ENCODE data around the gene TRIM5.
"Not testable (repeated sequence)": the region's sequence is repeated elsewhere in the genome, so short reads cannot be mapped to it uniquely, and the experiment has no call there.

The TRIM5 gene

DNA sequence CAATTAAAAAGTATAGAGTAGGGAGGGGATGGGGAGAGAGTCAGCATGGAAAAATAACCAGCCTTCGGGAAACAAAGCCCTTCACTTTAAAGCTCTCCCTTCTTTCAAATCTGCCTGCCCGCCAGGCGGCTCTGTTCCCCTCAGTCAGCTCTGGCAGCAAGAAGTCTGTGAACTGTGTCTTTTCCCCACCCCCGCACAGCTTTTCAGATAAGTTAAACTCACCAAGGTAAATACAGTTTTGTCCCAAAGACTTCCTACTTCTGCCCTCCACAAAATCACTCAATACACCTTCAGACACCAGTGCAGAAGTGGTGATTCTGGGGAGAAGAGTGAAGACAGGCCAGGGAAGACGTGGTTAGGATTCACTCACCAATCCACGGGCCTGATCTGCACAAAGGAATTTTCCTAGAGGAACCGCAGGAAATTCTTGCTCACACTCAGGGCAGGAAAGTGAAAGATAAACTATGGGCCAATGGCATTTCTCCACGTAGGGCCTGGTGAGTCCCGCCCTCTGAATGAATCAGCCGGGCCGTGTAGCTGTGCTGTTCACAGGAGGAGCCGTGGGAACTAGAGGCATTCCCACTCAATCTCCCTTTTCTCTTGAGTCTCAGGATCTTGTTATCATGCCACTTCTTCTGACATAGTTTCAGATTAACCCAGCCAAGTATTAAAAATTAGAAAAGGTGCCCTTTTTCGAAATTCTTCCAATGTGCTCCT lies at the start of gene TRIM5:
TSS of gene TRIM5 (minus strand) at position 429 of the 717 bp plus-strand sequence. CDS start 4,897 bp downstream, outside the sequence.
- peak; percentile 93 for DNase-seq

- no peak for DNase-seq
Measured at GRCh38 chr11:5727691-5728090, 42.8 kb upstream of the TRIM5 start.

GRCh38 chr11:5726351-5726750 lies 41.5 kb upstream of the TRIM5 start:
- no peak for DNase-seq

DNA sequence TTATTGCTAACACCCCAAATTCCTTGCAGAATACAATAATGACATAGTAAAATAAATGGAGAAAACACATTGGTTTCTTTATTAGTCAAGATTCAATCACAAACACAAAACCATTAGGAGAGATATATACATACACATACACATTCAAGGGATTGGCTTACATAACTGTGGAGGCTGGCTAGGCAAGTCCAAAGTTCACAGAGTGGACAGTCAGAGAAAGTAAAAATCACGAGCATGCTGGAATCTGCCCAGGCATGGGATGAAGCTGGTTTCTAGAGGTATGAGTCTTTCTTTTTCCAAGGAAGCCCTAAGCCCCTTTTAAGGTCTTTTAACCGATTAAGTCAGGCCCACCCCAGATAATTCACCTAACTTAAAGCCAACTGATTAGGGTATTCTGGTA lies 37.7 kb upstream of the TRIM5 start:
- DNase-seq = no peak

- DNase-seq = no peak
Measured at GRCh38 chr11:5719703-5720495, 35.0 kb upstream of the TRIM5 start.

GRCh38 chr11:5716518-5716917 lies 31.6 kb upstream of the TRIM5 start:
- DNase-seq = not testable (repeated sequence)

DNA sequence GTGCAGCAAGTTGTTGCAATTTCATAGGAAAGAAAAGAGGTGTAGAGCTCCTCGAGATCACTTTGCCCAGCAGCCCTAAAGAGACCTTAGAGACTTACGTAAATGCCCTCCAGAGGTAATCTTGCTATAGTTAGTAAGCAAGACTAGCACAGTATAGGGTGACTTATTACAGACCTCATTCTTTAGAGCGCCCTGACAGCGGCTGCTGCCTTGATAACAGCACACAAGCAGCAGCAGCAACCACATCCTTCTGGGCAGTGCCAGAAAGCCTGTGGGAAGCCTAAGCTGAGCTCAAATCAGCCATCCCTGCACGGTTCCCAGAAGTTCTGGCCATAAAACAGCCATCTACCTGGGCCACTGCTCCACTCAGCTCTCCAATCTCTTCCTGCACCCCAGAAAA lies 28.8 kb upstream of the TRIM5 start:
- no peak for DNase-seq

DNA sequence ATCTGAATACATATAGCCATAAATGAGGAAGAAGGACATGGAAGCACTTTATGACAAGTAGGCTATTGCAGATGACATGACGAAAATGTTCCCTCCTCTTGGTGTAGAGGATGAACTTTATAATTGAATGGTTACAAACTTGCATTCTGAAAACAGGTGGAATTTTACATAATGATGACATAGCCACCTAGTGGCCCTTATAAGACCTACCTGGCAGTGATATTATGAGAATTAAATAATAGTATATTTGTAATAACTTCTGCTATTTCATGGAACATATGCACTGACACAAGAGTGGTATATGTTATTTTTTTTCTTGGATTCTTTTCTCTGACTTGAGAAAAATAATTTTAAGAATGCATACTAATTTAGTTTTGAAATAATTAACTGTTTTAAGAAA lies 27.6 kb upstream of the TRIM5 start:
- DNase-seq = no peak

- DNase-seq = no peak
Measured at GRCh38 chr11:5705688-5706087, 20.8 kb upstream of the TRIM5 start.

- no peak for DNase-seq
Measured at GRCh38 chr11:5703741-5704536, 19.1 kb upstream of the TRIM5 start.

DNA sequence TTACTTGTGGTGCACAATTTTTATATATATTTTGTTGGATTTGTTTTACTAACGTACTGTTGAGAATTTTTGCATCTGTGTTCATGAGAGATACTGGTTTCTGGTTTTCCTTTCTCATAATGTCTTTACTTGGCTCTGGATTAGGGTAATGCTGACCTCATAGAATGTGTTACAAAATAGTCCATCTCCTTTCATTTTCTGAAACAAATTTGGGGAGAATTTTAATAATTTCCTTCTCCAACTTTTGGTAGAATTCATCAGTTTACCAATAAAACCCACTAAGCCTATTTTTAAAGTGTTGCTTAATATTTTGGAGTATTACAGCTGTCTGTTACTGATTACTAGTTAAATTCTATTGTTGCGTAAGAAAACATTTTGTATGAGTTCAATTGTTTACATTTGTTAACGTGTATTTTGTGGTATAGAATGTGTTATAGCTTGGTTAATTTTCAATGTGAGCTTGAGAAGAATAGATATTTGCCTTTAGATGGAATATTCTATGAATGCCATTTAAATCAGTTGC lies 16.2 kb upstream of the TRIM5 start:
- no peak for DNase-seq

DNA sequence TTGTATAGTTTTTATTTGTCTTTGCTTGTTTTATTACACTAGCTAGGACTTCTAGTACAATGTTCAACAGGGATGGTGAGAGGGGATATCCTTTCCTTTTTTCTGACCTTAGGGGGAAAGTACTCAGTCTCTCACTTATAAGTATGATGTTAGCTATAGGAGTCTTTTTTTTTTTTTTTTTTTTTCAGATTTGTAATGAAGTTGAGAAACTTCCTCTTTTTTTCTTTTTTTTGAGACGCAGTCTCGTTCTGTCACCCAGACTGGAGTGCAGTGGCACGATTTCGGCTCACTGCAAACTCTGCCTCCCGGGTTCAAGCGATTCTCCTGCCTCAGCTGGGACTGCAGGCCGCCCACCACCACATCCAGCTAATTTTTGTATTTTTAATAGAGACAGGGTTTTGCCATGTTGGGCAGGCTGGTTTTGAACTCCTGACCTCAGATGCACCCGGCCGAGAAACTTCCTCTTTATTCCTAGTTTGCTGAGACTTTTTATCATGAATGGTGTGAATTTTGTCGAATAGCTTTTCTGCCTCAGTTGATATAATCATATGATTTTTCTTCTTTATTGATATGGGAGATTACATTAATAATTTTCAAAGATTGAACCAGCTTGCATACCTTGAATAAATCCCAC lies 15.7 kb upstream of the TRIM5 start:
- no peak for DNase-seq

GRCh38 chr11:5698281-5698680 lies 13.4 kb upstream of the TRIM5 start:
- no peak for DNase-seq

DNA sequence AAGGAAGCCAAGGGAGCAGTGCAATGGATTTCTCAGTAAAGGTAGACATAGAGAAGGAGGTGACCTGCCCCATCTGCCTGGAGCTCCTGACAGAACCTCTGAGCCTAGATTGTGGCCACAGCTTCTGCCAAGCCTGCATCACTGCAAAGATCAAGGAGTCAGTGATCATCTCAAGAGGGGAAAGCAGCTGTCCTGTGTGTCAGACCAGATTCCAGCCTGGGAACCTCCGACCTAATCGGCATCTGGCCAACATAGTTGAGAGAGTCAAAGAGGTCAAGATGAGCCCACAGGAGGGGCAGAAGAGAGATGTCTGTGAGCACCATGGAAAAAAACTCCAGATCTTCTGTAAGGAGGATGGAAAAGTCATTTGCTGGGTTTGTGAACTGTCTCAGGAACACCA lies 11.3 kb upstream of the TRIM5 start:
- no peak for DNase-seq

DNA sequence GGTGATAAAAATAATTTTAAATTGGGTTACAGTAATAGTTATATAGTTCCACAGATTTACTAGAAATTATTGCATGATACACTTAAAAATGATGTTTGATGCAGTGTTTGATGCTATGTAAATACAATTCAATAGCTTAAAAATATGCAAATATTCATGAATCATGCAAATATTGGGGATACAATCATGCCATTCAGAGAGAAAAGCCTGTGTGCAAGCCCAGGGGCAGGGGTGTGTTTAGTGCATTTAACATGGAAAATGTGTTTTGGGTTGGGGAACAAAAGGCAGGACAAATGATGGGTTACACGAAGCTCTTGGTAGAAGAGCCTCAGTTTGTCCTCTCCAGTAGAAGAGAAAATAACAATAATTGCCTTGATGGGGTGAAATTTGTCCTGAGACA lies 10.7 kb upstream of the TRIM5 start:
- no peak for DNase-seq

GRCh38 chr11:5694642-5695041 lies 9.8 kb upstream of the TRIM5 start:
- no peak for DNase-seq

DNA sequence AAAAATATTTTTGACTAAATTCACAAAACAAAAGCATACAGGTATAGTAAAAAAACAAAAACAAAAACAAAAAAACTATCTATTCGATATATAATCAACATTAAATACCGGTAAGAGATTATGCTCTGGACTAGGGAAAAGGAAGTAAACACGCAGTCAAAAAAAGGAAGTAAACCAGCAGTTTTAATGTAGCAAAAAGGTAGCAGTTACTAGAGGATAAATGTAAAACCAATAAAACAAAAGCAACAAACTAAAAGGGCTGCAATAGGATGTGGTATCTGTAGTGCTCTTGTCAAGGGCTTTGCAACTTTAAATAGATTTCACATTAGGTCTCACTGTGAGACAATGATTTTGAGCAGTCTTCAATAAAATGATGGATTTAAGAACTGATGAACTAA lies 7.1 kb upstream of the TRIM5 start:
- no peak for DNase-seq

DNA sequence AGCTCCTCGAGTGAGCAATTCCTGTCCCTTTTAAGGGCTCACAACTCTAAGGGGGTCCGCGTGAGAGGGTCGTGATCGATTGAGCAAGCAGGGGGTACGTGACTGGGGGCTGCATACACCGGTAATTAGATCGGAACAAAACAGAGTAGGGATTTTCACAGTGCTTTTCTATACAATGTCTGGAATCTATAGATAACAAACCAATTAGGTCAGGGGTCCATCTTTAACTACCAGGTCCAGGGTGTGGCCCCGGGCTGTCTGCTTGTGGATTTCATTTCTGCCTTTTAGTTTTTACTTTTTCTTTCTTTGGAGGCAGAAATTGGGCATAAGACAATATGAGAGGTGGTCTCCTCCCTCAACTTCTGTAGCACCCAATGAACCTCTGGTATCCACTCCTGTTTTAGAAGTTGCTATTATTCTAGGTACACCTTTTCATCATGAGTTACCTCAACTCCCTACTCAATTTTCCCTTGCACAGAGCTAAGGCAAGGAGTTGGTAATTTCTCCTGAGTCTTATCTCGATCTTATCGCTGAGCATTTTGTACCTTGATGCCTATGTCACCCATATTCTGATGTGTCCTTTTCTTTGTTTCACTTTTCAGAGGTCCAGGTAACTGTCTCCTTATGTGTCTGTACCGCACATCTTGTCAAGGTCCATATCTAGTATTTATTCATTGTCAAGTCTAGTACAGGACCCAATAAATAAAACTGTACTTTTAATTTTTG lies 6.5 kb upstream of the TRIM5 start:
- not testable (repeated sequence) for DNase-seq

- no peak for DNase-seq
Measured at GRCh38 chr11:5690736-5691135, 5.9 kb upstream of the TRIM5 start.

GRCh38 chr11:5690216-5690615 lies 5.3 kb upstream of the TRIM5 start:
- DNase-seq = no peak

GRCh38 chr11:5689551-5689983 lies 4.7 kb upstream of the TRIM5 start, which contains the start of gene TRIM22:
Gene TRIM22, plus strand, starts transcription at chr11:5689790. Its CDS starts 6,443 bp downstream, at chr11:5696233.
- DNase-seq = peak; percentile 59

DNA sequence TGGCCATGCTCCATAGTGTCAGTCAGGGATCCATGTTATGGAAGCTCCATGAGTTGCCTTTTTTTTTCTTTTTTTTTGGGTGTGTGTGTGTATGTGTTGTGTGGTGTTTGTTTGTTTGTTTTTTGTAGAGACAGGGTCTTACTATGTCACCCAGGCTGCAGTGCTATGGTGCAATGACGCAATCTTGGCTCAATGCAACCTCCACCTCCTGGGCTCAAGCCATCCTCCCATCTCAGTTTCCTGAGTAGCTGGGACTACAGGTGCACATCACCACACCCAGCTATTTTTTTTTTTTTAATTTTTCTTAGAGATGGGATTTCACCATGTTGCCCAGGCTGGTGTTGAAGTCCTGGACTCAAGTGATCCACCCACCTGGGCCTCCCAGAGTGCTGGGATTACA lies 3.6 kb upstream of the TRIM5 start:
- no peak for DNase-seq
